GM18909 (cell line): ENCODE measurements around the gene MAML3.
"Not testable (repeated sequence)": the region's sequence is repeated elsewhere in the genome, so short reads cannot be mapped to it uniquely, and the experiment has no call there.

Source experiments
- ATAC-seq: cut with Tn5 transposase; IDR thresholded peaks from one replicate; pipeline ENCODE4 v1.9.1; 2021; ENCODE audit warnings: mild to moderate bottlenecking; ENCODE audit not compliant: unreplicated experiment, poor library complexity

Gene MAML3

DNA sequence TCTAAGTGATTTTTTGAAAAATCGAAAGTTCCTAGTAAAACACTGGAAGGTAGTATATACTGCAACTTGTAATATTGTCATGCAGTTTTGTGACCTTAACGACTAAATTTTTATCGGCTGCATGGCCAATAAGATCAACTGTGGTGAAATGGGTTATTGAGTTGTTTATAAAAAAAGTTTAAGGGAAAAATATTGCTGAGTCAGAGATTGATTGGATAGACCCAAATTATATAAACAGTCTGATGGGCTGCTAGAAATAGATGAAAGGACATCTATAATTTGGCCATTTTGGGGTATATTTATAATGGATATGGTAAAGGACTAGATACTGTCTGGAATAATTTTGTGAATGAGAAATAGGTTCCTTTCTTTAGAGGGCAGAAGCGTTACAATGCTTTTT lies 432.2 kb downstream of the MAML3 start:
- ATAC-seq, result no peak

DNA sequence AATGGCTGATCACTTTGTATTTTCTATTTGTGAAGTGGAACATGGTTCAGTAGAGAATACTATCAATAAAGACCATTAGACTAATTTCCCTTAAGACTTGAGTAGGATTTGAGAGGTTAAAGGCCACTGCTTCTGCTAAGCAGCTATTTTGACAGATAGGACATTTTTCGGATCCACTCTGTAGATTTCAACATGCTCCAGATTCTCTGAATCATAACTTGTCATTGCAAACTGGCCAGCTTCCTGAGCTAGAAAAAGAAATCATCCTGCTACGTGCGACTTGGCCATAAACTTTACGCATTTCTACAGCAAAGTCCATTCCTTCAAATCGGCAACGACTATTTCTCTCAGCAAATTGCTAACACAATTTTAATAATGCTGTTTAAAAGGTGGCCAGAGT lies 433.2 kb downstream of the MAML3 start:
- ATAC-seq, result no peak

DNA sequence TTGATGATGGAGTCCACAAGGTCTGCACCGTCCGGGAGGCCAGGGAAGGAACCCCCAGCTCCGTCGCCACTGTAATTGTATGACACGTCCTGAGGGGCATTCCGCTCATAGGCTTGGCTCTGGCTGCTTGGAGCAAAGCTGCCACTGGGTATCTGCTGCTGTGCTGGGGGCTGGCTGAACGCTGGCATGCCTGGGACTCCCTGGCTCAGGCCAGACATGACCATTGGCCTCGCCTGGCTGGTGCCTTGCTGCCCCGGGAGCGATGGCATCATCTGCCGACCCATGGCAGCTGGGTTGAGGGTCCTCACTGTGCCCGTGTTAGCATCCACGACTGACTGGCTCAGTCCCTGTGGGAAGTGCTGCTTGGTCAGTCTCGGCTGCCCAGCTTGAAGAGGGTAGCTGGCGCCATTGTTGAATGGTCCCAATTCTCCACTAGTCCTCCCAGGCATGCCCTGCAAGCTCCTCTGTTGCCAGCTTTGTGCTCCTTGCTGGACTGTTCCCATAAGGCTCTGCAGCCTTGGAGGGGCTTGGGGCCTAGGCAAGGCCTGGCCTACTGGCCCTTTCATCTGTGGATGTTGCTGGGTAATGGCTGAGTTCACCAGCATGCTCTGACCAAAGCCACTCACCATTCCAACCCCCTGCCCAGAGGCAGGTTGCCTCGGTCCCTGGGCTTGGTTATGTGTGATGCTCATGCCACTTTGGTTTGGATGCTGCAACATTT lies 434.4 kb downstream of the MAML3 start:
- ATAC-seq, result no peak

DNA sequence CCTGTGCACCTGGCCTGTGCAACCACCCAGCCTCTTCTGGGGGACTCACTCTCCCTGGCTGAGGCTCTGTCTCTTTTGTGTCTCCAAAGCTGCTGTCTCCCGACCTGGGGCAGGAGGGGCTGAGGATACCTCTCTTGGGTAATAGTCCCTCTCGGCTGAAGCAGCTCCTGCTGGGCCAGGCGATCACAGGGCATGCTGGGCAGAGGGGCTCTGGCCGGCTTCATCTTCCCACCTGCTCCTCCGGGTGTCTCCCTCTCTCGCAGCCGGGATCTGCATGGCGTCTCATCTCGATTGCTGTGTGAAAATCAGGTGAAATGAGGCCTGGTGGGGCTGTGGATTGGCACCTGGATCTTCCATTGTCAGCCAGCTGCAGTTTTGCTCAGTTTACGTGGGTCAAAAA lies 435.2 kb downstream of the MAML3 start:
- ATAC-seq, result no peak

DNA sequence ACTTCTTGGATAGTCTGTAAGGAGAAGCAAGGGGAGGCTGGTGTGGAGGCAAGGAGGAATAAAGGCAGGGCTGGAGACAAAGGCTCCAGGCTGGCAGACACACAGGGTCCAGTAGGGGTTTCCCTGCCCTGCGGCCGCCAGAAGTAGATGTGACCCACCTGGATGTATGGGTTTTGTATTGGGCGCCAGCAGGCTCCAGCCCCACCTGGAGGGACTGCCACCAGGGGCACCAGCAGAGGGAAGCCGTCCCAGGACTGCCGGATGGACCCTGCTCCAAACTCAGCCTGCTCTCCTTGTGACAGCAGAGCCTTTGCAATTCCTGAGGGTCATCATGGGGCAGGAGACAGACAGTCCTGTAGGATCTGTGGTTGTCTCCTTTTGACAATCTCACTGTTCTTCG lies 435.6 kb downstream of the MAML3 start:
- ATAC-seq, result no peak

DNA sequence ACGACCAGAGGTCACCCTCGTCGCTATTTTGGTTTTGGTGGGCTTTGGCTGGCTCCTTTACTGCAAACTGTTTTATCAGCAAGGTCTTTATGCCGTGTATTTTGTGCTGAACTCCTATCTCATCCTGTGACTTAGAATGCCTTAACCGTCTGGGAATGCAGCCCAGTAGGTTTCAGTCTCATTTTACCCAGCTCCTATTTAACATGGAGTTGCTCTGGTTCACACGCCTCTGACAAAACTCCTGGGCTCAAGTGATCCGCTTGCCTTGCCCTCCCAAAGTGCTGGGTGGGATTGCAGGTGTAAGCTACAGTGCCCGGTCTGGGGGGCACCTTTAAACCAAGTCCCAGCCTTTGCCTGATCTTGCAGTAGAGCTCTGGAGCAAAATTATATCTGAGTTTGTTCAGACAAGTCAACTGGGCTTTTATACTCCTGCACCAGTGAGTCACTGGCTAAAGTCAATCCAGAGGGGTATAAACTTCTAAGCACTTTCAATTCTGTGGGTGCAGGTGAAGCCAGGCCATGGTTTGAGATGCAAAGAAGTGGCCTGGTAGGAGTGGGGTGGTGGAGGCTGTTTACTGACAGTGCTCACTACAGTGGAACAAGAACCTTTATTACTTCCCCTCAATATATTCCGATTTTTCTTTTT lies 438.1 kb downstream of the MAML3 start:
- no peak for ATAC-seq

DNA sequence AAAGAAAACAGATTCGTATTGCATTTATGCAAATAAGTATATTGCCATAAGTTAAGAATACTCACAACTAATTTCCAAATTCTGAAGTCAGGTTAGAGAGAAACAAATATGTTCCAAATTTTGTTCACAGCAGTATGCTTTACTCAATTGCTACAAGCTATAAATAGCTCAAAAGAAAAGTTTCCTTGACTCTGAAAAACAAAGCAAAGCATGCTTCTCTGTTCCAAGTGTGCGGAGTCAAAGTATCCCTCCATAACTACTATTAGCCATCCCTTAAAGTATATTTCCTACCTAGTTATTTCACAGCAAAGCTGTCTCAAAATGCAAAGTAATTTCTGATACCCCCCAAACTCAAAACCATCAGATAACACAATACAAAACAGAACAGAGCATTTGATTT lies 441.1 kb downstream of the MAML3 start:
- no peak for ATAC-seq

DNA sequence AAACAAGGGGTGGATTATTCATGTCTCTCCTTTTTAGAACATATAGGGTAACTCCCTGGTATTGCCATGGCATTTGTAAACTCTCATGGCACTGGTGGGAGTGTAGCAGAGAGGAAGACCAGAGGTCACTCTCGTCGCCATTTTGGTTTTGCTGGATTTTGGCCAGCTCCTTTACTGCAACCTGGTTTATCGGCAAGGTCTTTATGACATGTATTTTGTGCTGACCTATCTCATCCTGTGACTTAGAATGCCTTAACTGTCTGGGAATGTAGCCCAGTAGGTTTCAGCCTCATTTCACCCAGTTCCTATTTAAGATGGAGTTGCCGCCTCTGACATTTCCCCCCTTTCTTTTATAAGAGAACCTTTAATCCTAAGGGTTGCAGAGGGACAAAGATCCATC lies 442.5 kb downstream of the MAML3 start:
- ATAC-seq, result no peak

DNA sequence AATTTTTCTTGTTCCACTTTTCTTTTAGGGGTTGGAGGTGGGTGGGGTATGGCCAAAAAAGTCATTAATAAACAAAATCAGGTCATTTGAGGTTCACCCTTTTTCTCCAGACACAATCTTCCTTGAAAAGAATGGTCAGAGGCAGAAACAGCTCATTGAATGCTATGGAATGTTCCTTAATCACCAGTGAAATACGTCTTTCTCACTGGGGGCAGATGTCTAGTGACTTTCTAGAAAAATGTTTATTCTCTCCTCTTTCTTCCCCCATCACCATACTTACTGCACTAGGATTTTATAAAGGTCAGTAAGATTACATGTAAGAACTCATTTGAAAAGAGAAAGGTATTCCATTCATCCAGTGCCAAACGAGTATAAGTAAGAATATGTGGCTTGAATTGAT lies 443.9 kb downstream of the MAML3 start:
- ATAC-seq, result no peak

DNA sequence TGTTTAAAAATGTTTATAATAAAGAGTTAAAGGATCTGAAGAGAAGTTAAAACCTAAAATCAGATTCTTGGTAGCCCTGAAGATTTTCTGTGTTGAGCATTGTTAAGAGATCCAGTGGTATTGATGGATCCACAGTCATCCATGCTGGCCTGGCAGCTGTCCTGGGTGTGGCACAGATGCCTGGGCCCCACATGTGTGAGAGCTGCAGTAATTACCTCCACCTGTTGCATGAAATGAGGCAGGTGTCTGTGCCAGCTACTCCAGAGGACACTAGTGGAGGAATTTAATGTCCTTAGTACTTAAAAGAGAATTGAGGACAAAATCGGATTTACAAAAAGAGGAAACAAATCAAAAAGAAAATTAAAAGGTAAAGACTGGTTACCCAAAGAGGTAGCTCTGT lies 444.3 kb downstream of the MAML3 start:
- no peak for ATAC-seq

DNA sequence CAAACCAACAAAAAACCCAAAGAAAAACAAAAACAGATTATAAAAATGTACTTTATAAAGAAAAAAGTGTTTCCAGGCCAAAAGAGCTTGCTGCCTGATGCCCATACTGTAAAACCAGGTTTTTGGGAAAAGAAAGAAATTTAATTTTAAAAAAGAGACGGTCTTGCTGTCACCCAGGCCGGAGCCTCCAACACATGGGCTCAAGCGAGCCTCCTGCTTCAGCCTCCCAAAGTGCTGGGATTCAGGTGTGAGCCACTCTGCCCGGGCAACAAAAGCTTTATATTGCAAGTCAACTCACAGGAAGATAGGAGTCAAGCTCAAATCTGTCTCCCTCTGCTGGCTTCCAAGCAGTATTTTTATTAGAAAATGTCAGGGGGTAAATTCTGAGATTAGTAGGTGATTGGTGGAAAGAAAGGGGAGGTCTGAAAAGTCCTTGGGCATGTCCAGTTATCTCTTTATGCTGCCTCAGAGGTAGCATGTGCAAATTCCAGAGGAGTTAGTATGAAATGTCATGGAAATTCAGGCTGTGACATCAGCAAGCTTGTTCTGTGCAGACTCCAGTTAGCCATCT lies 449.0 kb downstream of the MAML3 start:
- no peak for ATAC-seq

DNA sequence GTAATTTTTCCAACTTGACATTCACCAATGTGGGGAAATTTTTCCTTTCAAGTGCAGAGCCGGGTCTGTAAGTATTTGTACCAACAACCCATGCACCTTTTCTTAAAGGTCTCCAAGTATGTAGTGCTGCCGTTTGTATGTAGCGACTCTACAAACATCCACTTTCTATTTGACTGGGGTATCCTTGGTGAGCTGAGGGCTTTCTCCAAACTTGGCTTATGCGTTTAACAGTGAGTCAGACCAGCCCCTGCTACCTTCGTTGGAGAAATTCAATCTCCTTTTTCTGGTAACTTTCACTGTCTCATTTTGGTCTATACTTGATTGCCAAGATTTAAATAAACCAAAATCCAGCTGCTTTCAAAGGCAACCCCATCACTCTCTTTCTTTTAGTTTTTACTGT lies 453.4 kb downstream of the MAML3 start:
- ATAC-seq, result no peak

DNA sequence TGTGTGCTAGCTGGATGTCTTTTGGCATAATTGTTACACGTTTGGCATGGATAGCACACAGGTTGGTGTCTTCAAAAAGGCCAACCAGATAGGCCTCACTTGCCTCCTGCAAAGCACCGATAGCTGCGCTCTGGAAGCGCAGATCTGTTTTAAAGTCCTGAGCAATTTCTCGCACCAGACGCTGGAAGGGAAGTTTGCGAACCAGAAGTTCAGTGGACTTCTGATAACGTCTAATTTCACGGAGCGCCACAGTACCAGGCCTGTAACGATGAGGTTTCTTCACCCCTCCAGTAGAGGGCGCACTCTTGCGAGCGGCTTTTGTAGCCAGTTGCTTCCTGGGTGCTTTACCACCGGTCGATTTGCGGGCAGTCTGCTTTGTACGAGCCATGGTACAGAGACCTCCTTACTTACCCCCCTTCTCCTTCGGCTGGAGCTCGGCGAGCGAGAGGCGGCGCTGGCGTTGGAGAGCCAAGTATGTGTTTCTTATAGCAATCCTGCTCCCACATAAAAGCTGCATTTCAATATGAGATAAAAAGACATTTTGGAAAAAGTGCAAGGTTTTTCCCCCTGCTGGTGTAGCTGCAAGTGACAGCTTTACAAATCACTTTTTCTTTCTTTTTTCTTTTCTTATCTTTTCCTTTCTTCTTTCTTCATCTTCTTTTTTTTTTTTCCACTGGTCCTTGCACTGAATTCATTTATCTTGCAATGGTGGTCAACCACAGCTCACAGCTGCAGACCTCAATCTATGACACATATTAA lies 455.6 kb downstream of the MAML3 start:
- not testable (repeated sequence) for ATAC-seq

DNA sequence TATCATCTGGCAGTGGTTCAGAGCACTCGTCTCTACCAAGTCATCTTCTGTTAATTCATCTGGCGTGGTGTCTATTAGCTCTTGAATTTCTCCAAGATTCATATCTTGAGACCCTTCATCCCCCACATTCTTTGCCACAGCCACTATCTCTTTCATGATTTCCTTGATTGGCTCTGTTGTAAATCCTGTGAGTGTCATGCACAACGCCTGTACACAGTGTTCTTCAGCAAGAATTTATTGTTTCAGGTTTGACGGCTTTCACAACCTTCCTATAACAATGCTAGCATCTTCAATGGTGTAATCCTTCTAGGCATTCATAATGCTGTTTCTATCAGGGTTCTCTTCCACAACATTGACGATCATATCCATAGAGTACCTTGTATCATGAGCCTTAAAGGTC lies 457.5 kb downstream of the MAML3 start:
- ATAC-seq, result no peak

DNA sequence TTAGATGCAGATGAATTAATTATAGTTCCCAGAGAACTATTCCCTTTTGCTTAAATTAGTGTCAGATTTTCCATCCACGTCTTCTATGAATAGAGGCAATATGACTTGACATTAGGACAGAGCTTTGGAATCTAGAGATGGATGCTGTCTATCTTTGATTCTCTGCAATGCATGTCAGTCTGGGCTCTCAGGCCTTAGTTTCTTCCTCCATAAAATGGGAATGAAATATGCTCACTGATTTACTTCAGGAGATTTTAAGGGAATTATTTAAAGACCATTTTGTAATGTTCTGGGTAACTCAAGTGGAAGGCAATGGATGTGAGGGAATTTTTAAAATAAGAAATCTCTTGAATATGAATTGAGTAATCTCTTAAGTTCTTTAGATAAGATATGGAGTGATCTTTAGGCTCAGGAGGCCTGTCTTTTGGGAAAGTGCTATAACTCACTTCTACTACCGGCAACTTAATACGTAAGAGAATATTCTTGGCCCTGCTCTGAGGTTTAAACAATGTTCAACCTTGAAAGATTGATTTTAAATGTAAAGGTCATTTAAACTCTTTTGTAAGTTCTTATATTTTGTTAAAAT lies 459.4 kb downstream of the MAML3 start:
- ATAC-seq, result no peak

DNA sequence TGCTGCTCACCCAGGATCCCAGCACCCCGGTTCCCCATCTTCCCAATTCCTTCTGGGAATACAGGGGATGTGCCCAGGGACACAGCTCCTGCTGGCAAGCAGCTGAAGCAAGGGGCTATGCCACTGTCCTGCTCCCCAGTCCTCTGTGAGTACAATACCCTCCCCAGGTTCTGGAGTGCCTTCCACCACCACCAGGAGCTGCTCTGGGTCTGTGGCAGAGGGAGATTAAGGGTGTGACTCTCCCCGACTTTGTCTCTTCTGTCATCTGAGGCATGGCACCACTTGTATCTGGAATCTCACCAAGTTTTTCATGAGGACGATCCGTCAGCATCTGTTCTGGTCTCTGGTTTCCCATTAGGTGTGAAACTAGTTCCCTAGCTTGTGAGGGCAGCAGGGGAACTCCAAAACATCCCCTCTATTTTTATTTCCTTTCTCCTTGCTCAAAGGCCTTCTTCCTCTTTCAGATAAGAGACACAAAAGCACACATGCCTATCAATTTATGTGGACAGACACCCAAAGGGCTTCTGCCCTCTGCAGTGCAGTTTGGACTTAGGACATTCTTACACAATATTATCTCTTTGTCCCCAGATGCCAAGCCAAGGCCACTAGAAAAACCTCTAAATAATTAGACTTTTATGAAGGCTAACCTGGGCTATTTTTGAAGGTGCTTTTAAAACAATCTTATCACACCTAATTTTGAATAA lies 461.5 kb downstream of the MAML3 start:
- no peak for ATAC-seq

DNA sequence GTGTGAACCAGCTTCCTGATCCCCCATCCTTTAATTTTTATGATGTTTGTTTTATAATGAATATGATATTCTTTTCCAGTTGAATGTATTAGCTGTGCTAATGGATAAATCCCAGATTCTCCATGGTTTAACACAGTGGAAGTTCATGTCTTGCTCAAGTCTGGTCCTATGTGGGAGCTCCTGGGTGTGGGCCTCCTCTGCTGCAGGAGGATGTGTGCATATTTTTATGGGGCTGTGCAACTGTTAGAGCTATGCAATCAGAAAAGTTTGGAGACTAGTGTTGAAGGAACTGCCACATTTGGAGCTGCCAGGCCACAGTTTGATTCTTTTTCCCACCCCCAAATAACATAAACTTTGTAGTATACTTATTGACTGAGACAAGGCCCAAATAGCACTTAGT lies 463.6 kb downstream of the MAML3 start:
- ATAC-seq, result no peak

DNA sequence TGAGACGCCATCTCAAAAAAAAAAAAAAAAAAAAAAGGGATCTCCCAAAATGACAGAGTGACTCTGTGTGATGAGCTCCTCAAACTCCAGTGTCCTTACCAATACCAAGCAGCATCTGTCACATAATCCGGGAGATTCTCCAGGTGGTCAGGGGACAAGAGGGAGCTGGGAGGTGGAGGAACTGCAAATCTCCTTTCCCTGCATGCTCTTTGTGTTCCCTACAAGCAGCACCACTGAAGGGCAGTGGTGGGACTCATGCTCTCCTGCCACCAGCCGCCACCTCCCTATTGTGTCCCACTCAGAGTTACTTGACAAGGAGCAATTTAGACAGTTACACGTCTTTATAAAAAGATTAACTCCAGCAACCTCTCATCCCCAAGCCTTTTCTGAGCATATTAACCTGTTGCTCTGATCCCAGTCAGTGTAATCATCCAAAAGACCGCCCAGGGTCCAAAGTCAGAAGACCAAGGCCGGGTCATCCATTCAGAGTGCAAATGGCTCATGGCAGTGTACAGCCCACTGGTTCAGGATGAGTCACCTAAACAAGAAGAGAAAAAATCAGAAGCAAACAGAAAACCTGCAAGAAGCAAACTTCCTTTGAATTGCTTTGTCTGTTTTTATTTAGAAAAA lies 464.8 kb downstream of the MAML3 start:
- no peak for ATAC-seq

DNA sequence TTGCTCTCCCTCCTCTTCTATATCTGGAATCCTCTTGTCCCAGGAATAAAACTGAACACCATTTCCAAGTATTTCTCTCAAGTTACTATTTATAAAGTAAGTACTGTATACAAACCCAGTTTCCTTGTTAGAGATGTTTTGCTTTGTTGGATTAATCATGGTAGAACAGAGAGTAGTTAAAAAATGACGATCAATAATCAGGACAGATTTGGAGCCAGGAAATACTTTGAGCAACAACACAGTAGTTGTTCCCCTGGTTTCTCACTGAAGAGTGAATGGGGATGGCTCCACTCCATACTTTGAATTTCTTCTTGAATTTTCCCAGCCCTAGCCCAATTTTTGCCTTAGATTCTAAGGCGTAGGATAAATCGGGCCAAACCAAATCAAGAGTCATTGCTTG lies 467.0 kb downstream of the MAML3 start:
- ATAC-seq, result no peak

DNA sequence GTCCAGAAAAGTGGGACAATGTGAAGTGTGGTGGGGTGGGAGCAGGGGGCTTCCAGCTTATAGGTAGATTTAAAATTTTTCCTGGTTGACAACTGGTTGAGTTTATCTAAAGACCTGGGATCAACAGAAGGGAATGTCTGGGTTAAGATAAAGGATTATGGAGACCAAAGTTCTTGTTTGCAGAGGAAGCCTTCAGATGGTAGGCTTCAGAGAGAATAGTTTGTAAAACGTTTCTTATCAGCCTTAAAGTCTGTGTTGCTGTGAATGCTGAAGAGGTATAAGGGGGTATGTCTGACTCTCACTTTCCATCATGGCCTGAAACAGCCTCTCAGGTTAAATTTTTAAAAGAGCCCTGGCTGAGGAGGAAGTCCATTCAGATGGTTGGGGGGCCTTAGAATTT lies 467.9 kb downstream of the MAML3 start:
- ATAC-seq, result no peak
